HG03432 (cell line): ENCODE results near the gene GBP2.

ENCODE experiments used
- ATAC-seq: cut with Tn5 transposase; IDR thresholded peaks from one replicate; pipeline ENCODE4 v1.9.1; 2021; ENCODE audit warnings: mild to moderate bottlenecking, moderate library complexity; ENCODE audit not compliant: unreplicated experiment

The GBP2 gene

GRCh38 chr1:89065079-89065868 lies 60.6 kb downstream of the GBP2 start, which contains the start of gene GBP1:
TSS of gene GBP1 (minus strand) at chr1:89065208. CDS start at chr1:89063234, 1,974 bp downstream.
- peak; percentile 78 for ATAC-seq

DNA sequence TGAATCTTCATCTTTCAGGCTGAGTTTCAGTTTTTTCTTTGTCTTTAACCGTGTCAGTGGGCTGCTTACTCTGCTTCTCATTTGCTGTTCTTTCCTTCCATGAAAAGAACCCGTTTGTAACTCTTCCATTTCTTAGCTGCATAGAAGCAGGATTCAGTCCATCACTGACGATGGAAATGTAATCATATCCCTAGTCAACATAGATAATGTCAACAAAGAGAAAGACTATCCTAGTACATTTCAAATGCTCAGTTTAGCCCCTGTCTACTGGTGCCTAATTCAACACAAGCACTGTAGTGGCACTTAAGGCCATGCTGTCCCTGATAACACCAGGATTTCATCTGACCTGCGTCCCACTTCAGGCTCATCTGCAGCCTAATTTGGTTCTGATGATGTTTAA lies 61.3 kb downstream of the GBP2 start:
- peak; percentile 47 for ATAC-seq

- ATAC-seq: no peak
These were observed 62.8 kb downstream of the GBP2 start for GRCh38 chr1:89063094-89063493.

DNA sequence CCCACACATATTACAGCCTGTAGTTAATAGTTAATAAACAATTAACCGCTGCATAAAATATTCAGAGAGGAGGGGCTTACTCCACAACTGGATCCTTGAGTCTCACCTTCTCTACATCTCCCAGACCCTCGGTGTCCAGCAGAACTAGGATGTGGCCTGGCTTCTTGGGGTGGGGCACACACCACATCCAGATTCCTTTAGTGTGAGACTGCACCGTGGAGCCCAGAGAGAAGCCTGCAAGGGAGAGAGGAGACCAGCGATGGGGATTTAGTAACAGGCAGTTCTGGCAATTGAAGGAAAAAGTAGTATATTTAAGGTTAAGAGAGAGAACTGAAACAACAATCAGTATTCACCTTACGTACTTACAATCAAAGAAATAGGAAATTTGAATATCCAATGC lies 65.8 kb downstream of the GBP2 start:
- no peak for ATAC-seq
